Measurements from ENCODE around the gene ATG13. TPM values are rescaled to one million over a fixed set of nuclear protein-coding genes. Genes with fewer than 3 reads are reported as not detected.
A peak's percentile ranks its signal among the peaks of the same experiment; 100 is the strongest.

The ATG13 gene
- total RNA-seq, 3 donors from 2014 or later: 84.2 to 113 (median 87.5) TPM

- Histone ChIP-seq H3K4me1 (peaks cover 1 to 2% of the 10 kb centered on the region in 2 donors), H3K9me3 (no peaks in the 10 kb centered on the region), H3K27me3 (no peaks in the 10 kb centered on the region), H3K4me3 (no peak overlapping the region), H3K36me3 (peaks cover 10% of the 10 kb centered on the region), H3K27ac (peak overlapping the region in 1 of 2 donors; percentile 36)
- no peak for DNase-seq (ENCODE audit: low spot score in 2 of 2)
- TF ChIP-seq, protein P1, sequence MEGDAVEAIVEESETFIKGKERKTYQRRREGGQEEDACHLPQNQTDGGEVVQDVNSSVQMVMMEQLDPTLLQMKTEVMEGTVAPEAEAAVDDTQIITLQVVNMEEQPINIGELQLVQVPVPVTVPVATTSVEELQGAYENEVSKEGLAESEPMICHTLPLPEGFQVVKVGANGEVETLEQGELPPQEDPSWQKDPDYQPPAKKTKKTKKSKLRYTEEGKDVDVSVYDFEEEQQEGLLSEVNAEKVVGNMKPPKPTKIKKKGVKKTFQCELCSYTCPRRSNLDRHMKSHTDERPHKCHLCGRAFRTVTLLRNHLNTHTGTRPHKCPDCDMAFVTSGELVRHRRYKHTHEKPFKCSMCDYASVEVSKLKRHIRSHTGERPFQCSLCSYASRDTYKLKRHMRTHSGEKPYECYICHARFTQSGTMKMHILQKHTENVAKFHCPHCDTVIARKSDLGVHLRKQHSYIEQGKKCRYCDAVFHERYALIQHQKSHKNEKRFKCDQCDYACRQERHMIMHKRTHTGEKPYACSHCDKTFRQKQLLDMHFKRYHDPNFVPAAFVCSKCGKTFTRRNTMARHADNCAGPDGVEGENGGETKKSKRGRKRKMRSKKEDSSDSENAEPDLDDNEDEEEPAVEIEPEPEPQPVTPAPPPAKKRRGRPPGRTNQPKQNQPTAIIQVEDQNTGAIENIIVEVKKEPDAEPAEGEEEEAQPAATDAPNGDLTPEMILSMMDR (IDR thresholded peaks at IDR 0.05): no peak
- TF ChIP-seq POLR2A (IDR thresholded peaks at IDR 0.05): no peak
- no peak for TF ChIP-seq POLR2AphosphoS5 (IDR thresholded peaks at IDR 0.05)
- intact Hi-C loops (cut with DNase I; ENCODE audit: low total_unique reads): no loop called here
Measured at GRCh38 chr11:46680815-46681214, 63.5 kb downstream of the ATG13 start.

- H3K9me3 ChIP-seq: no peaks in the 10 kb centered on the region
- DNase-seq (ENCODE audit: low spot score in 2 of 2): no peak
- no peak overlapping the region for H3K27ac ChIP-seq
- peaks cover 10% of the 10 kb centered on the region for H3K36me3 ChIP-seq
- intact Hi-C loops (cut with DNase I; ENCODE audit: low total_unique reads): no loop called here
- TF ChIP-seq, protein P1 (IDR thresholded peaks at IDR 0.05): no peak
- TF ChIP-seq POLR2AphosphoS5 (IDR thresholded peaks at IDR 0.05): no peak
- no peak overlapping the region for H3K4me3 ChIP-seq
- no peaks in the 10 kb centered on the region for H3K4me1 ChIP-seq
- H3K27me3 ChIP-seq: no peaks in the 10 kb centered on the region
Measured at GRCh38 chr11:46681814-46682213, 64.5 kb downstream of the ATG13 start.

DNA sequence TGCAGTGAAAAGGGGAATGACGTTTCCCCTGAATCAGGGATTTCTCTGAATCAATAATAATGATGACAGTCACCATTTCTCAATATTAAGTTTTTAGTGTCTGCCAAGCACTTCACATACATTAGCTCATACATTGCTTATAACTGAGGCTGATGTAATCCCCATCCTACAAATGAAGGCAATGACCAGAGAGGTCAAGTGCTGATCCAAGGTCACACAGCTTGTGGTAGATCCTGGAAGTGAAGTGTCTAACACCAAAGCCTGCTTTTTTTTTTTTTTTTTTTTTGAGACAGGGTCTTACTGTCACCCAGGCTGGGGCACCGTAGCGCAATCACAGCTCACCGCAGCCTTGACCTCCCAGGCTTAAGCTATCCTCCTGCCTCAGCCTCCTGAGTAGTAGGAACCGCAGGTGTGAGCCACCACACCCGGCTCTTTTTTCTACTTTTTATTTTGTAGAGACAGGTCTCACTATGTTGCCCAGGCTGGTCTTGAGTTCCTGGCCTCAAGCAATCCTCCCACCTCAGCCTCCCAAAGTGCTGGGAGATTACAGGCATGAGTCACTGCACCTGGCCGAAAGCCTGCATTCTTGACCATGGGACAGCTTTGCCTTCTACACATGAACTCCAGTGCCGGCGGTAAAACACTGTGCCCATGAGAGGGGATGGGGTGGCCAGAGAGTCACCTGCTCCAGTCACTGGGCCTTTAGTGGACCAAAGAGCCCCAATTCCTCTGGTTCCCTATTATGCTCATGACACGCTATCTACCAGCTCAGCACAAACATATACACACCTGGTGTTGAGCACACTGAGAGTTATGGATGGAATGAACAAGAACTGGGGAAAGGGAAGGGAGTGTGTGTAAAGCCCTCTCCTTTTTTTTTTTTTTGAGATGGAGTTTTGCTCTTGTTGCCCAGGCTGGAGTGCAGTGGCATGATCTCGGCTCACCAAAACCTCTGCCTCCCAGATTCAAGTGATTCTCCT is 65.7 kb downstream of the ATG13 start:
- intact Hi-C loops (cut with DNase I; ENCODE audit: low total_unique reads): no loop called here
- Histone ChIP-seq H3K4me1 (no peaks in the 10 kb centered on the region), H3K27me3 (no peaks in the 10 kb centered on the region), H3K27ac (peak overlapping the region in 1 of 2 donors; percentile 61), H3K9me3 (no peaks in the 10 kb centered on the region), H3K36me3 (peaks cover 10% of the 10 kb centered on the region), H3K4me3 (no peak overlapping the region)
- no peak for DNase-seq (ENCODE audit: low spot score in 2 of 2)
- TF ChIP-seq POLR2AphosphoS5 (IDR thresholded peaks at IDR 0.05): no peak
- TF ChIP-seq POLR2A (IDR thresholded peaks at IDR 0.05): no peak
- TF ChIP-seq, protein P1 (IDR thresholded peaks at IDR 0.05): no peak

DNA sequence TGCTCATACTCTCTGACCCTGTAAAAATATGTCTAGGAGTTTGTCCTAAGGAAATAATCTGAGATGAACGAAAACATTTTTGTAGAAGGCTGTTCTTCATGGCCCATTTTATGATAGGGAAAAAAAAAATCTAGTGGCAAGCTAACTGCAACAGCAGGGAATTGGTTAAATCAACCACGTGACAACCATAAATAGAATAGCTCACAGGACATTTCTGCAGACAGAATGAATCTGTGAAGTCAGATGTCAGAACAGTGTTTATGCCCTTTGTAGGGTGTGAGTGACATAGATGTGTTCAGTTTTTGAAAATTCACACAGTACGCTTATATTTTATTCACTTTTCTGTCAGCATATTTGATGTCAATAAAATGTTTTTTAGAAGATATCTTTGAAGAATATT is 67.0 kb downstream of the ATG13 start:
- intact Hi-C loops (cut with DNase I; ENCODE audit: low total_unique reads): no loop called here
- DNase-seq (ENCODE audit: low spot score in 2 of 2): no peak
- Histone ChIP-seq H3K27ac (peak overlapping the region in 1 of 2 donors; percentile 61), H3K27me3 (no peaks in the 10 kb centered on the region), H3K36me3 (peaks cover 5% of the 10 kb centered on the region), H3K4me1 (no peaks in the 10 kb centered on the region), H3K9me3 (no peaks in the 10 kb centered on the region), H3K4me3 (no peak overlapping the region)
- TF ChIP-seq, protein P1 (IDR thresholded peaks at IDR 0.05): no peak
- no peak for TF ChIP-seq POLR2A (IDR thresholded peaks at IDR 0.05)
- no peak for TF ChIP-seq POLR2AphosphoS5 (IDR thresholded peaks at IDR 0.05)
